NCI-H526 treated with DMSO at 0.1 percent for 48 hours (cell line): Measurements from ENCODE around the gene CBFA2T3.
"Not testable (repeated sequence)": the region's sequence is repeated elsewhere in the genome, so short reads cannot be mapped to it uniquely, and the experiment has no call there.

Source experiments
- DNase-seq: peaks from one replicate; lab custom pipeline; 2025; lab: John Stamatoyannopoulos, UW

CBFA2T3 gene

DNA sequence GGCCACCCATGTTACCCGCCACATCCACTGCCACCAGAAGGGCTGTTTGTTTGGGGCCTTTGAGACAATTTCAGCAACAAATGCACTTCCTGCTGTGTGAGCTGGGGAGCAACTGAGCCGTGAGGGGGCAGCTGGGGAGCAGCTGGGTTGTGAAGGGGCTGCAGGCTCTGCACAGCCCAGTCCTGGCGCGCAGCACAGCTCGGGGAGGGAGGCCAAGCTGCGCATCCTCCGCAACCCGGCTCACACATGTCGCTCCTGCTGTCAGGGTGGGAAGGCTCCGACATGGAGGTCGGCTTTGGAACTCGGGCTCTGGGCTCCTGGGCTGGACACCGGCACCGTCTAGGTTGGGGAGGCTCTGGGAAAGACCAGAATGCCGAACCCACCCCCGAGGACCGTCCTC lies 53.6 kb downstream of the CBFA2T3 start:
- no peak for DNase-seq

DNA sequence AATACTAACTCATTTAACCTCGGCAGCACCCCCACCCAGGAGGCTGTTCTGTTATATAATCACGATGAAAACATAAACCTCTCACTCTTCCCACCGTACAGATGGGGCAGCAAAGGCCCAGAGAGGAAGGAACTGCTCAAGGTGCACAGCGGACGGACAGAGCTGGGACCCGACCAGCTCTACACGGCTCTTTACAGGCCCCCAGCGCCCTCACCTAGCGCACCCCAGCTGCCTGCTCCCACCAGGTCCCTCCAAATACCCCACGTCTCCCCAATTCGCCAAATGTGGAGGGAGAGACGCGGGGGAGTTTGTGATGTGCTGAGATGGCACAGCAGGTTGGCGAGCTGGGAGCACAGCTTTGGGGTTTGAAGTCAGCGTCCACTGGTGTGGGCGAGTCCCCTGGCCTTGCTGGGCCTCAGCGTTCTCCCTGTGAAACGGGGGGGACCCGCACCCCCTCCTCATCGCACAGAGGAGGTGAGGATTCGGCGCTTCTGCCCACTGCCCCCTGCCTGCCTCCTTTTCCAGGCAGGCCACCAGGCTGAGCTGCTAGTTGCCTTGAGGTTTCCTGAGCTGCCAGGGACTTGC lies 54.1 kb downstream of the CBFA2T3 start:
- DNase-seq, result no peak

DNA sequence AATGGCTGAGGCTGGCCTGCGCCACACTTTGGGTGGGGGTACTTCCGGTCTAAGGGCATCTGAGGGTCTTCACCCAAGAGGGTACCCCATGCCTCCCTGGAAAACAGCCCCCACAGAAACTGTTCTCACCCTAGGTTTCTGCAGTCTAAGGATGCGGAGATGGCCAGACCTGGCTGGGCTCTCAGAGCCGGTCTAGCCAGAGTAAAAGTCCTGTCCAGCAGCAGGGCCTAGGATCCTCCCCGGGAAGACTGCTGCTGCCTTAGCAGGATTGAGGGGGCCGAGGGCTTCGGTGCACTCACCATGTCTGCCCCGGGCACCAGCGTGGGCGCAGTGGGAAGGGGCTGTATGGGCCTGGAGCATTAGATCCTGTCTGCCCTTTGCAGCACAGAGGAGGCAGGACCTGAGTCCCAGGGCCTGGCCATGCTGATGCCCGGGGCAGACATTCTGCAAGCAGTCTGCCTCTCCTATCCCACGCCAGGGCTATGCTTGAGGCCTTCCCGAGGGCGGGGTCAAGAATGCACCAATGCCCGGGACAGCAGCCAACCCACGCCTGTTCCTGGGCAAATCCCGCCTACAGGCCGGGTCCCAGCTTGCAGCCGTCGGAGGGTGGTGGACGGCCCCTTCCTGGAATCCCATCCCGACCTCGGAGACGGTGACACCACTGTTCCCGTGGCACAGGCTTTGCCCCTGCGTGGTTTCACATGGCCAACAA lies 54.7 kb downstream of the CBFA2T3 start:
- DNase-seq, result no peak

DNA sequence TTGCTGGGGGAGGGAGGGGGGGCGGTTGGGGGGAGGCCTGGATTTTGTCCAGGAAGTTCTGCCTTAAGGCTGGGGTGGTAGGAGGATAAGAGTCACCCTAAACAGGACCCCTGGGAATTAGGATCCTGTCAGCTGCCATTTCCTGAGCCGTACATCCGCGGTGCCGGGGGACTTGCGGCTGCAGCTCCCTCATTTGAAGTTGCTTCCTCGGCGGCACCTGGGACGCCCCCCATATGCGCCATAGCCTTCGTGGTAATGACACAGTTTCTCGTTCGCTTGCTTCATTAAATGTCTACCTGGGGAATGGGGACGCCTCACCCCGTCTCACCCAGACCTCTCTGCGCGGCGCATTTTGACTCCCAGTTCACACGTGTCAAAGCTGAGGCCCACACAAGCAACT lies 55.4 kb downstream of the CBFA2T3 start:
- no peak for DNase-seq

DNA sequence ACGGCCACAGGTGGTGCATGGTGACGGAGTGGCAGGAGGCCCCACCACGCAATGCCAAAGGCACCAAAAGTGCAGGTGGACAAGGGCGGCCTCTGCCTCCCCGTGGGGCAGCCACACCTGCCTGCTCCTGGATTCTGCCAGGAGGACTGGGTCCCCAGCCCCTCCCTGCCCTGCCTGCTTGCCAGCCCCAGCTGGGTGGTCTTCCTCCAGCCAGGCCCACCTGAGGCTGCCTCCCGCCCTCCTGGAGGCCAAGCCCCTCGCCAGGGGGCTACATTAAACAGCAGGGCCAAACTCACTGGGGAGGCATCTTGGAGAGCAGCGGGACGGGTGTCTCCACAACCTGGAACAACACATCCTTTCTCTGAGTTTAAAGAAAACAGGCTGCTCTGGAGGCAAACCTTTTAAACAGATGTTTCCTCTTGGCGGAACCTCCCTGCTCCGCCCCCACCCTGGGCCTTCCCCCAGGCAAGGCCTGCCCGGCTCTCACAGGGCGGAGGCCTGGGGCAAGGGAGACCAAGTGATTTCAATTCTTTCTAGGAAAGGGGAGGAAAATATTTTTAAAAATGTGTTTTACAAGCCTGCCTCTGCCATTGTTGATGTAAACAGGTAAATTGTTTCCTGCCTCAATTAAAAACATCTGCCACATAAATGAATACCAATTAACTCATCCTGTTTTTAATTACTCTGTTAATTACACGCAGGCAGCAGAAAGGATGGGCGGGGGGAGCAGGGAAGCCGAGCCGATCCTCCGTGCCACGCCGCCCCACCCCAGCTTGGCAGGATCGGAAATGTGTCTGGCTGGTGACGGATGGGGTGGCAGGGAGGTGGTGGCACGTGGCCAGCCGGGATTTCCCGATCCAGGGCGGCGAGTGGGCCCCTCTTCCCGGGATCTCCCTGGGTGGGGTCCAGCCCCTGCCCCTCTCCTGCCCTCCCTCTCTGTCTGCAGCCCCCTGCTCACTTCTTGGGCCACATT lies 56.1 kb downstream of the CBFA2T3 start:
- DNase-seq, result no peak

DNA sequence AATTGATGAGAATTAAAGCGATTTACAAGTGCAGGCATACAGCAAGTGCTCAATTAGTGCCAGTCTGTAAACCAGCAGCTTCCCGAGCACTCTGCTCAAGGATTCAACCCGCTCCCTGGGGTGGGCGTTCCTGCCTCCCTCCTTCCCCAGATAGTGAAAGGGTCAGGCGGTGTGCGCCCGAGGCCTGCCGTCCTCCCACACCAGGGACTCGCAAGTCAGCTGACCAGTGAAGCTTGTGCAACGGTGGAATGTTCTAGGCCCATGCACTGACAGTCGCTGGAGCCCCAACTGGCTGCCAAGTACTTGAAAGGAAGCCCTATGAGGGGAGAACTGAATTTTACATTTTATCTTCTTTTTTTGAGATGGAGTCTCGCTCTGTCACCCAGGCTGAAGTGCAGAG lies 57.1 kb downstream of the CBFA2T3 start:
- DNase-seq, result no peak

DNA sequence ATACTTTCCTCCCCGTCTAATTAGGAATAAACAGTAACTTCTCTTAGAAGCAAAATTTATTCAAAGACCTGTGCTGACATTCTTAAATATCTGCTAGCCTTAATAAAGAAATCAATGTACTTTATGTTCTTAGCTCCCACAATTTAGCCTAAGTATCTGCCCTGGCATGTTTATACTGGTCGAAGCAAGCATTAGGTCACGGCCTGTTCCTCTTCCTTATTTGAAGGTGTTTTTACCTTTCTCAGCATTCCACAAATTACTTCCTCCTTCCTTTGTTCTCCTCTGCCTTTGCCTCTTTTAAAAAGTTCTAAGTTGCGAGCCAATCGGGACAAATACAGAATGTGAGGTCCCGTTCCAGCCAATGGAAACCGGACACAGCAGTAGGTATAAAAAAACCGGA lies 58.1 kb downstream of the CBFA2T3 start:
- DNase-seq, result not testable (repeated sequence)

DNA sequence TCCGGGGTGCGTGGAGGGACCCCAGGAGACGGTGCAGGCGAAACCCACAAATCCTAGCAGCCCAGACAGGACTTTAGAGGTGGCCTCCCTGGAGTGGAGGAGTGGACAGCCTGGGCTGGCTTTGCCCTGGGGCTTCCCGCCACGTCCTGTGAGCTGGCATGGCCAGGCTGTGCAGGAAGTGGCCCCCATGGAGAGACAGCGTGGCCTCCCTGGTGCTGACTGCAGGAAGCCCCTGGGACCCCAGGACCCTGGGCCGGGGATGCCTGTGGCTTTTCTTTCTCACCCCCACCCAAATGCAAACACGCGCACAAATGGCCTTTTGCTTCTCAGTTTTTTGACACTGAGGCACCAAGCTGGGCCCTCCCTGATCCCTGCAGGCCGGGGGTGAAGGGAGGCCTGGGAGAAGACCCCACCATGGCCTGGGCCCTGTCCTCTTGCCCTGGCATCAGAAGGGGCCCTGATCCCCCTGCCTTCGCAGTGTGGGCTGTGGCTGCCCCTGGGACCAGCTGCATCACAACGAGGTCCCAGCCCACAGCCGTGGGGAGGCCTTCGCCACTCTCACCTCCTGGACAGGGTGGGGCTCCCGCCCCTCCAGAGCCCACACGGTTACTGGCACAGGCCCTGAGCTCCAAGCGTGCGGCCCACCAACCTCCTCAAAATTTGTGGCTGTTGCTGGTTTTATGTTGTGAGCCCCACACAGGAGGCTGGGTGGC lies 58.9 kb downstream of the CBFA2T3 start:
- DNase-seq, result no peak

DNA sequence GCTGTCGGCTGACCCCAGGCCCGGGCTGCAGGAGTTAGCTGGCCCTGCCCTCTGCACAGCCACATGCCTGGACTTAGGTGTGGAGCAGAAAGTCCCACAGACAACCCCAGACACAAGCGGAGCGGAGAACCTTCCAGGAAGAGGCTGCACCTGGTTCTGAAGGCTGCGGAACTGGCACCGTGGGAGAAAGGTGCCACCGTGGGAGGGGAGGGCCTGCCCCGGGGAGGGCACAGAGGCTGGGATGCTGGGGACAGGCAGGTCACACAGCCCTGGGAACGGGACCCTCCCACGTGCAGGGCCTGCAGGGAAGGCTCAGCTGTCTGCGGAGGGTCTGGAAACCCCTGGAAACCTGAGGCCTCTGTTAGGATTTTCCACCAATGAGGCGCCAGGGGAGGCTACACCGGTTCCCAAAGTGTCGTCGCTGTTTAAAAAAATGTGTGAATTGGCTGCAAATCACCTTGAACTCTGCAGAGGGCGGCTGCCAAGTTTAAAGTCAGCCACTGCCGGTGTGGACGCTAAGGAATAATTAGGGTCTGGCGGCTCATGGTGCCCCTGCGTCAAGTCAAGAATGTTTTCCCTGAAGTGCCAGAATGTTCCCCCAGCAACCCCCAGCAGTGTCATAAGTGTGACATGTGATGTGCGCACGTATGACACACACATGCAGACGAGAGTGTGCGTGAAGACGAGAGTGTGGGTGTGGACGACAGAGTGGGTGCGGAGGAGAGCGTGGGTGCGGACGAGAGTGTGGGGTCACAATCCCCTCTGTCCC lies 59.7 kb downstream of the CBFA2T3 start:
- no peak for DNase-seq

DNA sequence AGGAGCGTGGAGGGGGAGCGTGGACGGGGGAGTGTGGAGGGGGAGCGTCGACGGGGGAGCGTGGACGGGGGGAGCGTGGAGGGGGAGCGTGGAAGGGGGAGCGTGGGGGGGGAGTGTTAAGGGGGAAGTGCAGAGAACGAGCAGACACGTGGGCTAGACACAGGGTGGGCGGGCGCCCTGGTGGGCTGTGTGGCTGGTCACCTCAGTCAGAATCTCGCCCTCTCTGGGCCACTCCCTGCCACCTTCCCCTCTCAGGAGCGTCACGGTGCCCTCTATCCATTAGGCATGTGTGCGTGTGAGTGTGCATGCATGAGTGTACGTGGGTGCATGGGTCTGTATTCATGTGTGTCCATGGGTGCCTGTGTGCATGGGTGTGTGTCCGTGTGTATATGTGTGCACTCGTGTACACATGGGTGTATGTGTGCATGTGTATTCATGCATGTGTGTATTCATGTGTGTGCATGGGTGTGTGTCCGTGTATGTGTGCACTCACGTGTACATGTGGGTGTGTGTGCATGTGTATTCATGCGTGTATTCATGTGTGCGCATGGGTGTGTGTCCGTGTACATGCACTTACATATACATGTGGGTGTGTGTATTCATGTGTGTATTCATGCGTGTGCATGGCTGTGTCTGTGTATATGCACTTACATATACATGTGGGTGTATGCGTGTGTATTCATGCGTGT lies 61.2 kb downstream of the CBFA2T3 start:
- DNase-seq, result no peak

DNA sequence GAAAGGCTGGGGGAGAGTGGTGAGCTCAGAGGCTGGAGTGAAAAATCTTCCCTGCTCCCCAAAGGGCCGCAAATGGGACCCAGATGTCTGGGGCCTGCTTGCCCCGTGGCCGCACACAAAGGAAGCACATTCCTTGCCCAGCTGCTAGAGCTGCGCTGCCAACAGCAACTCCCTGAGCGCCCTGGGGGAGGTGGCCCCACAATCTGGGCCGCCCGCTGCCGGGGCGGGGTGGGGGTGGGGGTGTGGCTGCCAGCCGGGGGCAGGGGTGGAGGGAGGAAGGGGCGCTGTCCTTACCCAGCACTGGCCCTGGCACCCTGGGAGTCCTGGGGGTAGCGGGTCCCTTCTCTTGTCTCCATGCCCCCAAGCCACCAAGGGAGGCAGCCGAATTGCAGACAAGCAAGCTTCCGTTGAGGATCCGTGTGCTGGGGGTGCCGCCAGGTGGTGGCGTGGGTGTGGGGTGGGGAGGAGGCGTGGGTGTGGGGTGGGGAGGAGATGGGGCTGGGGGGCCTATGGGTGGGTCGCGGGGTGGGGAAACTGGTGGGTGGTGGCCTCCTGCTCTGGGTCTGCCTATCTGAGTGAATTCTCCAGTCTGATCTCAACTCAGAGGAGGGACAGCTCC lies 62.1 kb downstream of the CBFA2T3 start:
- no peak for DNase-seq

DNA sequence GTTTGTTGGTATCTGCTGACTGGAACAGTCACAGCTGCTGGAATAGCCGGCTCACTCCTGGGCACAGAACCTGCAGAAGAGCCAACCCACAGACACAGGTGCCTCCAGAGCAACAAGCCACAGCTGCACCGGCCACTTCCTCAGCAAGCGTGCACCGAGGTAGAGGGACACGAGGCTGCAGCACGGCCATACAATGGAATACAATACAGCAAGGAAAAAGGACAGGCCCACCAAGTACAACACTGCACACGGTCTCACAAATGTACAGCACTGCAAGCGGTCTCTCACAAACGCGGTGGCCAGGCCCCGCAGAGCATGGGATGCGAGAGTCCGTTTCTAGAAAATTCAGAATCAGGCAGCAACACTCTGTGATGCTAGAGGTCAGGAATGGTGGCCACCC lies 63.1 kb downstream of the CBFA2T3 start:
- DNase-seq, result no peak

DNA sequence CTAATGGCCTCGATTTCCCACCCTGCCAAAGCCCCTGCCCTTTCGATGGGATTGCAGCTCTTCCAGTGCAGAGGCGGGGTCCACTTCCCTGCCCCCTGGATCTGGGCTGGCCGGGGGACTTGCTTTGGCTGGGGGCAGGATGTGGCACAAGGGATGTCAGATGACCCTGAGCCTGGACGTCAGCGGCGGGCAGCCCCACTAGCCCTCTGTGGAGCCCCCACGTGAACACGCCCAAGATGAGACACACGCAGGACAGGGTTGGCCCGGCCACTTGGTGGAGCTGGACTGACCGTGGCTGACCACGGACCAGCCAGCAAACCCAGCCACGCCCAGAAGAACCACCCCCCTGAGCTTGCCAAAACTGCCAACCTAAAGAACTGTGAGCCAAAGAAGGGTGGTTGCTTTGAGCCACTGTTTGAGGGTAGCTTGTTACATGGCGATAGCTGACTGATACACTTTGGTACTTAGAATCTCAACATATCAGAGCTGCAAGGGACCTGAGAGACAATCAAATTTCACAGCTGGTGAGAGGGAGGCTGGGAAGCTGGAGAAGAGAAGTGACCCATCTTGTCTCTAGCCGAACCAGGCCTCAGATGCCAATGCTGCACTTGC lies 63.9 kb downstream of the CBFA2T3 start:
- DNase-seq, result no peak

DNA sequence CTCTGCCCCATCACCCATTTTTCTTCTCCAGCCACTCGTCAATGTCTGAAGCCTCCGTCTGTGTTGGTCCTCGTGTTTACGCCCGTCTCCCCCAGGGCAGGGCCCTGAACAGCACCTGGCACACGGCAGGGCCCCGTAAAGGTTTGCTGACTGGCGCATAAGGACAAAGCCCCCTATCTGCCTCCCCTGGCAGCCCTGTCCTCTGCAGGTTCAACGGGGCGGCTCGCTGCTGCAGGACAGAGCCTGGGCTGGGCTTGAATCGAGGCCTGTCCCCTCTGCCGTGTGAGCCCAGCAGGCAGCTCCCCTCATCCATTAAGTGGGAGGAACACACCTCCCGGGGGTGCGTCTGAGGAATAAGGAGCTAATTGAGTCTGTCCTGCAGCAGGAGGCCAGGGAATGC lies 64.5 kb downstream of the CBFA2T3 start:
- no peak for DNase-seq

DNA sequence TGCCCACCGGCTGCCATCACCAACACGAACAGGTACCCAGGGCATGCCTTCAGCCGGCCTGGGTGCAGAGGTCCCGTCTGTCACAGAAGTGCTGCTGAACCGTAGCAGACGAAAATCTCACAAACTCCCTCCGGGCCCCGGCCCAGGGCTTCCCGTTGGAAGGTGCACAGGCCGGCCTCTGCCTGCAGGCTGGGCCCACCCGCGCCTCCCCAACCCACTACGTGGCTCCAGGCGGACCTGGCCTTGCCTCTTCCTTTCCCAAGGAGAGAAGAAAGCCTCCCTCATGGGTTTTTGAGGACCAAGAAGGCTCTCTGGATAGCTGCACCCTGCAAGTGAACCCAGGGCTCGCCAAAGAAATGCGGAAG lies 65.1 kb downstream of the CBFA2T3 start:
- DNase-seq, result no peak

DNA sequence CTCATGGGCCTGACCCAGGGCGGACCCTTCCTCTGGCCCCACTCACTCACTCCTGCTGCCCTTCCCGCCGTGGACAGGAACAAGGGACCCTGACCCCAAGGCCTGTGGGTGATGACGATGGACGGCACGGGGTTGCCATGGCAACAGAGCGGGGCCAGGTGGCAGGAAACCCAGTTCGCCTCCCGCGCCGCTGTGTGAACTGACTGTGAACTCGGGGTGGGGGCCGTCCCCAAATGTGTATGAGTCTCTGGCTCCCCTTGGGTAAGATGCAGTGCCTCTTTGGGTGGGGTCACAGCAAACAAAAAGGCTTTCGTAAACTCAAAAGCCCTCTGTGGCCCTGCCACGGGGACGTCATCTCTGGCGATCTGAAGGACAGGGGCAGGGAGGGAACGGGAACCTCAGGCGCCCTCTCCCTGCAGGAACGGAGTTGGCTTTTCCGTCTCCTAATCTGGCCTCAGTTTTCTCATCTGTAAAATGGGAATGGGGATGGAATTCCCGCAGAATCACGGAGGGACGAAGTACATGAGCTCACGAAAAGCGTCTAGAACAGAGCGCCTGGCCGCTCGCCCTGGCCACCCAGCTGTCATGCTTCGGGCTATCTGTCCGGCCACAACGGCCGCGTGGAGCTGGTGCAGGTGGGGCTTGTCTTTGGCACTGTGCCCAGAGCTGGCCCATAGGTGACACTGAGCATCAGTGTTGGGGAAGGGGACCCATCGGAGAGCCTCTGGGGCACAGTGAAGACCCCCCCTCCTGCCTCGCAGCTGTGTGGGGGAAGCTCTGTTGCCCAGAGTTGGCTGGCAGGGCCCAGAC lies 65.7 kb downstream of the CBFA2T3 start:
- DNase-seq, result no peak

DNA sequence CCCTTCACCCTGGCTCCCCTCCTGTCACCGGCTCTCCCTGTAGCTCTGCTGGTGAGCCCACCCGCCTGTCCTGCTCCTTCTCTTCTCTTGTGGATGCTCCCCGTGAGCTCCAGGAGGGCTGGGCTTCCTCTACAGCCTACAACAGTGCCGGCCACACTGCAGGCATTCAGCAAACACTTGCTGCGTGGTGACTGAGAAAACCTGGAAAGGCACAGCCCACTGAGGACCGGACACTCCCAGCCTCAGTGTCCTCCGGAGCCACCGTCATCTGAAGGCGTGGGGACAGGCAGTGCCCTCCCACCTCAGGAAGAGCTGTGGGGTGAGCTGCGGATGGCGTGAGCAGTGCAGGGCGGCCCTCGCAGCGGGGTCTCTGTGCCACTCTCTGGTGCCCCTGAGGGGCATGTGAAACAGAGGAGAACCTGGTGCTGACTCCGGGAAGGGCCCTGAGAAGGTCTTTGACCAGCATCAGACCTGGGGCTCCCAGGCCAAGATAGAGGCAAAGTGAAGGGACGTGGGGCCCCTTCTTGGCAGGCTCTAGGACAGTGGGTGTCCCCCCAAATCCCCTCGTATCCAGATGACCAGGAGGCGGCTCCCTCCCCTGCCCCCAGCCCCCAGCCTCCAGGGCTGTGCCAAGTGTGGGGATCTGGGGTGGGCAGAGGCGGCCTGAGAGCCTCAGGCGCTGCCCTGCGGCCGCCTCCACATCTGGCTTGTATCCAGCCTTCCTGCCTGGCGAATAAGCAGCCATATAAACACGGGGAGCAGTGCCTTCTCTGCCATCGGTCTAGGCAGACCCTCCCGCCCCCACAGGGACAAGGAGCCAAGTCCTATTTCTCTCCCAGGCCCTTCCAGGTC lies 66.5 kb downstream of the CBFA2T3 start:
- no peak for DNase-seq
